Loucy (cell line): Measurements from ENCODE around the gene RASSF4.
A peak's percentile ranks its signal among the peaks of the same experiment; 100 is the strongest.

Source experiments
- H2AFZ ChIP-seq: fragments of 200-600 bp; sonication (generic); 2 replicates; pipeline ENCODE4 v1.6.0; 2016; ENCODE audit warnings: antibody characterized with exemption, mild to moderate bottlenecking, low read length, moderate library complexity
- H3F3A ChIP-seq: fragments of 200-600 bp; 2 replicates; pipeline ENCODE4 v1.6.0; 2016; ENCODE audit warnings: antibody characterized with exemption, low read depth, mild to moderate bottlenecking
- H3K27me3 ChIP-seq: fragments of 200-600 bp; sonication (generic); 2 replicates; pipeline ENCODE4 v1.6.1; 2014; ENCODE audit warnings: low read length, mild to moderate bottlenecking; ENCODE audit not compliant: insufficient read depth, poor library complexity, severe bottlenecking
- H3K36me3 ChIP-seq: fragments of 200-600 bp; sonication (generic); 2 replicates; pipeline ENCODE4 v1.6.1; 2016; ENCODE audit warnings: low read length; ENCODE audit not compliant: insufficient read depth
- H3K4me1 ChIP-seq: fragments of 200-600 bp; sonication (generic); 2 replicates; pipeline ENCODE4 v1.5.1; 2014; ENCODE audit warnings: low read length, mild to moderate bottlenecking; ENCODE audit not compliant: insufficient read depth, poor library complexity, severe bottlenecking
- H3K4me2 ChIP-seq: fragments of 200-600 bp; sonication (generic); 2 replicates; pipeline ENCODE4 v1.6.0; 2014; ENCODE audit warnings: antibody characterized with exemption, low read length, low read depth, mild to moderate bottlenecking; ENCODE audit not compliant: poor library complexity, severe bottlenecking
- H3K4me3 ChIP-seq: fragments of 200-600 bp; sonication (generic); 2 replicates; pipeline ENCODE4 v1.5.1; 2014; ENCODE audit warnings: low read length, mild to moderate bottlenecking, mixed read lengths; ENCODE audit not compliant: poor library complexity, severe bottlenecking
- H3K79me2 ChIP-seq: fragments of 200-600 bp; sonication (generic); 2 replicates; pipeline ENCODE4 v1.6.1; 2014; ENCODE audit warnings: low read length; ENCODE audit not compliant: insufficient read depth
- H3K9ac ChIP-seq: fragments of 200-600 bp; sonication (generic); 2 replicates; pipeline ENCODE4 v1.6.0; 2014; ENCODE audit warnings: mild to moderate bottlenecking, low read depth, low read length, moderate library complexity; ENCODE audit not compliant: poor library complexity, severe bottlenecking
- H3K9me2 ChIP-seq: fragments of 200-600 bp; sonication (generic); replicated peaks from 2 replicates; pipeline ENCODE4 v1.6.1; 2016; ENCODE audit warnings: low read depth, low read length, mixed read lengths
- H3K9me3 ChIP-seq: fragments of 200-600 bp; sonication (generic); 2 replicates; pipeline ENCODE4 v1.6.1; 2014; ENCODE audit warnings: mild to moderate bottlenecking, antibody characterized with exemption, low read length, low read depth; ENCODE audit not compliant: insufficient read depth
- H4K20me1 ChIP-seq: fragments of 200-600 bp; sonication (generic); 2 replicates; pipeline ENCODE4 v1.6.0; 2014; ENCODE audit warnings: antibody characterized with exemption, low read length, mild to moderate bottlenecking; ENCODE audit not compliant: insufficient read depth, poor library complexity, severe bottlenecking
- EZH2phosphoT487 ChIP-seq: fragments of 200-600 bp; IDR thresholded peaks from 2 replicates; pipeline ENCODE4 v1.6.1; 2018; ENCODE audit warnings: antibody characterized with exemption, mild to moderate bottlenecking, moderate library complexity, borderline replicate concordance
- TF ChIP-seq, protein P1 (sequence below): fragments of 200-600 bp; sonication (generic); conservative IDR thresholded peaks from 2 replicates; pipeline ENCODE4 v1.5.1; 2014; ENCODE audit warnings: mild to moderate bottlenecking, antibody characterized with exemption, low read length

RASSF4 gene

DNA sequence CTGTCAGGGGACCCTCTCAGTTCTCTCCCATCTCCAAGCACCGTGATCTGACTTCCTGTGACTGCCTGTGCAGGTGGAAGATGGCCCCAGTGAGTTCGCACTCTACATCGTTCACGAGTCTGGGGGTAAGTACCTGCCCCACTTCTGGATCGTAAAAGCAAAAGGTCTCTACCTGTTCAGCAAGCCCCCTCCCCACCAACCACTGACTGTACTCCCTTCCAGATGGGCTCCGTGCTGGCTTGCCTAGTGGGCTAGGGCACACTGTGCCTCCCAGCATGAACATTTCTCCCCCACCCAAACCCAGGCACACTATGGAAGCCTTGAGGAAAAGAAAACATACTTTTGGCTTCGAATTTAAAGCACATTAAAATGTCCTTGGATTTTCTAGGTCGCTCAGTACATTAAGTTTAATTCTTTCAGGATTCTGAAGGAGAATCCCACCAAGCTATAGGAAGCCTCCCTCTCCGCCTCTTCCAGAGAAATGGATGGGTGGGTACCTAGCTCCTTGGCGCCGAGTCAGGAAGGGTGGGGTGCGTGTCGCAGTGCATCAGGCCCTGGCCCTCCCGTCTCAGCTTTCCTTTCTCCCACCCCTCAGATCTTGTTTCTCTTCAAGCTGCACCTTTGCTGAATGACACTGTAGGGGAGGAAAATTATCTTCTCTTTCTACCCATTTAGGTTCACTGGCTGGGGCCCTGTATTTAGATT lies 30.1 kb downstream of the RASSF4 start:
- peaks cover 19% of the 10 kb centered on the region for H3K4me1 ChIP-seq
- H3F3A ChIP-seq = no peaks in the 10 kb centered on the region
- no peaks in the 10 kb centered on the region for H3K36me3 ChIP-seq
- H3K27me3 ChIP-seq = no peaks in the 10 kb centered on the region
- H3K79me2 ChIP-seq = no peaks in the 10 kb centered on the region
- no peaks in the 10 kb centered on the region for H3K9me2 ChIP-seq
- no peak overlapping the region for H3K4me2 ChIP-seq
- no peak for TF ChIP-seq EZH2phosphoT487
- H3K9ac ChIP-seq = no peak overlapping the region
- H3K4me3 ChIP-seq = no peak overlapping the region
- H4K20me1 ChIP-seq = no peaks in the 10 kb centered on the region
- H2AFZ ChIP-seq = no peak overlapping the region
- H3K9me3 ChIP-seq = no peaks in the 10 kb centered on the region

DNA sequence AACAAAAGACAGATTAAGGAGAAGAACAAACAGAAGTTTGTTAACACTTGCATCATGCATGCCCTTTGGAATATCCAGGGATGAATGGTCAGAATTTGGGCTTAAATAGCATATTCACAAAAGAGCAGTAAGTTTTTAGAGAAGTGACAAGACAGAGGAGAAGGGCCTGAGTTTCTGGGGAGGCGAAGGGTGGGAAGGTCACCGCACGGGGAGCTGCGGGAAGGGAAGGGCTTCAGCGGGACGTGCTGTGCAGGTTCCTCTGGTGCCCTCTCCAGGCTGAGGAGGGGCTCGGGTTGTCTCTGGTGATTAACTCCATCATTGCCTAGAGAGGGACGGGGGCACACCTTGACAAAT lies 30.7 kb downstream of the RASSF4 start:
- no peak overlapping the region for H3K9ac ChIP-seq
- H4K20me1 ChIP-seq = no peaks in the 10 kb centered on the region
- H3K79me2 ChIP-seq = no peaks in the 10 kb centered on the region
- H3F3A ChIP-seq = no peaks in the 10 kb centered on the region
- H3K27me3 ChIP-seq = no peaks in the 10 kb centered on the region
- H3K4me3 ChIP-seq = no peak overlapping the region
- no peak overlapping the region for H2AFZ ChIP-seq
- H3K9me2 ChIP-seq = no peaks in the 10 kb centered on the region
- no peaks in the 10 kb centered on the region for H3K9me3 ChIP-seq
- TF ChIP-seq, protein P1, sequence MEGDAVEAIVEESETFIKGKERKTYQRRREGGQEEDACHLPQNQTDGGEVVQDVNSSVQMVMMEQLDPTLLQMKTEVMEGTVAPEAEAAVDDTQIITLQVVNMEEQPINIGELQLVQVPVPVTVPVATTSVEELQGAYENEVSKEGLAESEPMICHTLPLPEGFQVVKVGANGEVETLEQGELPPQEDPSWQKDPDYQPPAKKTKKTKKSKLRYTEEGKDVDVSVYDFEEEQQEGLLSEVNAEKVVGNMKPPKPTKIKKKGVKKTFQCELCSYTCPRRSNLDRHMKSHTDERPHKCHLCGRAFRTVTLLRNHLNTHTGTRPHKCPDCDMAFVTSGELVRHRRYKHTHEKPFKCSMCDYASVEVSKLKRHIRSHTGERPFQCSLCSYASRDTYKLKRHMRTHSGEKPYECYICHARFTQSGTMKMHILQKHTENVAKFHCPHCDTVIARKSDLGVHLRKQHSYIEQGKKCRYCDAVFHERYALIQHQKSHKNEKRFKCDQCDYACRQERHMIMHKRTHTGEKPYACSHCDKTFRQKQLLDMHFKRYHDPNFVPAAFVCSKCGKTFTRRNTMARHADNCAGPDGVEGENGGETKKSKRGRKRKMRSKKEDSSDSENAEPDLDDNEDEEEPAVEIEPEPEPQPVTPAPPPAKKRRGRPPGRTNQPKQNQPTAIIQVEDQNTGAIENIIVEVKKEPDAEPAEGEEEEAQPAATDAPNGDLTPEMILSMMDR = 0 out of 2 replicates have a peak, but pooled peaks have one; percentile 14
- no peak for TF ChIP-seq EZH2phosphoT487
- H3K36me3 ChIP-seq = no peaks in the 10 kb centered on the region
- no peak overlapping the region for H3K4me2 ChIP-seq
- H3K4me1 ChIP-seq = peaks cover 25% of the 10 kb centered on the region

DNA sequence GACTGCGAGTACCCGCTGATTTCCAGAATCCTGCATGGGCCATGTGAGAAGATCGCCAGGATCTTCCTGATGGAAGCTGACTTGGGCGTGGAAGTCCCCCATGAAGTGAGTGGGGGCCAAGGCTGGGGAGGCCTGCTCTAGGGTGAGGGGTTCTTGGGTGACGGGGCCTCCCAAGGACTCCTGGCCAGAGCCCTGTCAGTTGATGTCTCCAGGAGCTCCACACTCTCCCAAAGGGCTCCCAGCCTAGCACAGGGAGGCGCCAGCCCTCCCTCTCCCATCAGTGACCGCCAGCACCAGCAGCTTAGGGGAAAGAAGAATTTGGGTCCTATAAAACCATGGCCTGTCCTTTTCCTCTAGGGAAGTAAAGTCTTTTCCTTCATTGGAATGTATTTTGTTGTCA lies 31.4 kb downstream of the RASSF4 start:
- no peaks in the 10 kb centered on the region for H3K27me3 ChIP-seq
- H3K79me2 ChIP-seq = no peaks in the 10 kb centered on the region
- TF ChIP-seq, protein P1 = no peak
- no peak for TF ChIP-seq EZH2phosphoT487
- H2AFZ ChIP-seq = no peak overlapping the region
- no peaks in the 10 kb centered on the region for H3K9me3 ChIP-seq
- no peak overlapping the region for H3K4me3 ChIP-seq
- peaks cover 32% of the 10 kb centered on the region for H3K4me1 ChIP-seq
- peaks cover 6% of the 10 kb centered on the region; the same call in 1 of the 2 replicates for H3F3A ChIP-seq
- no peaks in the 10 kb centered on the region for H3K9me2 ChIP-seq
- no peaks in the 10 kb centered on the region for H4K20me1 ChIP-seq
- no peaks in the 10 kb centered on the region for H3K36me3 ChIP-seq
- no peak overlapping the region for H3K4me2 ChIP-seq
- H3K9ac ChIP-seq = no peak overlapping the region

DNA sequence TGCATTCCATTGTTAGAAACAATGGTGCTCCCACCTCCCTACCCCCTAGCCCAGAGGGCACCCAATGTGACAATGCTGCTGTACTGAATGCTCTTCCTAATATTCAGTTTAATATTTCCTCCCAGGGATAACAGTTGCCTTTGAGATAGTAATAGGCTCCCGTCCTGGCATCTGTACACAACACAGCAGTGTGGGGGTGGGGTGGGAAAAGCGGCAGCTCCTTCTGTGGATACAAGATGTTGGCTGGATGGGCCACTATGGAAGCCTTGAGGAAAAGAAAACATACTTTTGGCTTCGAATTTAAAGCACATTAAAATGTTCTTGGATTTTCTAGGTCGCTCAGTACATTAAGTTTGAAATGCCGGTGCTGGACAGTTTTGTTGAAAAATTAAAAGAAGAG lies 32.0 kb downstream of the RASSF4 start:
- Histone ChIP-seq H4K20me1 (no peaks in the 10 kb centered on the region), H3K36me3 (no peaks in the 10 kb centered on the region), H3K9me2 (no peaks in the 10 kb centered on the region), H3K4me1 (peaks cover 34% of the 10 kb centered on the region), H3K79me2 (no peaks in the 10 kb centered on the region), H3K4me3 (no peak overlapping the region), H2AFZ (no peak overlapping the region), H3K4me2 (no peak overlapping the region), H3F3A (peaks cover 12% of the 10 kb centered on the region; the same call in 1 of the 2 replicates), H3K9me3 (no peaks in the 10 kb centered on the region), H3K27me3 (no peaks in the 10 kb centered on the region), H3K9ac (no peak overlapping the region)
- TF ChIP-seq EZH2phosphoT487 = no peak
- TF ChIP-seq, protein P1 = no peak
